ENCODE results near the gene PPFIA1. TPM values are rescaled to one million over a fixed set of nuclear protein-coding genes. Genes with fewer than 3 reads are reported as not detected.

The PPFIA1 gene
- total and polyA plus RNA-seq, 2 of the 13 experiments (the other 11 are each of a cell fraction or from before 2014, with no cell fraction given) = 29.9 to 45.2 TPM

DNA sequence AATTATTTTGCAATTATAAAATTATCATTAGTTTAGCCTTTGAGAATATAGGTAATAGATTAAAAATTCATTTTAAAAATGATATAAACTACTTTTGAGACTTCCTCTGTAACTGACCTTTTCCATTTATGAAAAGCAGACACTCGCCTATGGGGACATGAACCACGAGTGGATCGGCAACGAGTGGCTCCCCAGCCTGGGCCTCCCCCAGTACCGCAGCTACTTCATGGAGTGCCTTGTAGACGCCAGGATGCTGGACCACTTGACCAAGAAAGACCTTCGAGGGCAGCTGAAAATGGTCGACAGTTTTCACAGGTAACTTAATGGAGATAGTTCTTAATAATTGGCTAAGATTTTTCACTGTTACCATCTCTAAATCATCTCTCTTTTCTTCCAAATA lies 101.6 kb downstream of the PPFIA1 start:
- Histone ChIP-seq H3K9ac (ENCODE audit: insufficient read depth, low read depth, low read length) (no peak overlapping the region), H3K4me2 (ENCODE audit: low read depth, low read length) (no peak overlapping the region), H3K79me2 (ENCODE audit: insufficient read depth, low read length) (no peaks in the 10 kb centered on the region), H3K27ac (ENCODE audit: extremely low read length, insufficient read depth, low read length) (no peak overlapping the region), H3K27me3 (ENCODE audit: control insufficient read depth in 1 of 2, insufficient read depth in 2 of 2, low read length in 2 of 2) (no peaks in the 10 kb centered on the region), H3K9me3 (ENCODE audit: low read length) (no peaks in the 10 kb centered on the region), H3K4me1 (ENCODE audit: insufficient read depth, low read length) (no peaks in the 10 kb centered on the region), H3K36me3 (replicated peaks in 1 of 2; ENCODE audit: control insufficient read depth in 1 of 2, insufficient read depth in 2 of 2, low read length in 2 of 2) (peaks cover 19 to 50% of the 10 kb centered on the region in 2 experiments), H3K4me3 (replicated peaks in 1 of 3; ENCODE audit: insufficient read depth in 1 of 3, low read depth in 2 of 3, low read length in 3 of 3) (no peak overlapping the region), H4K20me1 (ENCODE audit: insufficient read depth, low read length) (no peaks in the 10 kb centered on the region), H2AFZ (ENCODE audit: low read length) (no peak overlapping the region)
- ChIA-PET POLR2A (no interaction called here), CTCF (ENCODE audit: low intra/inter-chr PET ratio, low total read pairs) (no interaction called here)
- intact Hi-C loops (cut with micrococcal nuclease; ENCODE audit: unreplicated experiment) (no loop called here), in situ Hi-C loops (cut with HindIII; ENCODE audit: extremely low pct_ligation_motif_present, low pct_unique_long_range_greater_than_20kb) (no loop called here)
- 98% methylated on average over 8 of the region's 8 CpGs for WGBS (ENCODE audit: low lambda C conversion rate)
- BruUV-seq (replicated peaks) = no TSS peak
- DNase-seq (ENCODE audit: low spot score) (no peak), FAIRE-seq (no peak), ATAC-seq (no peak)
- TF ChIP-seq RCOR2 (CRISPR knock-in tag; IDR thresholded peaks at IDR 0.05) (no peak), BORCS8-MEF2B (CRISPR knock-in tag; IDR thresholded peaks at IDR 0.05) (no peak), FIP1L1 (IDR thresholded peaks at IDR 0.05; ENCODE audit: borderline replicate concordance, insufficient read depth, low read depth, low read length) (no peak), CHCHD3 (CRISPR knock-in tag; IDR thresholded peaks at IDR 0.05) (no peak), ZNF746 (CRISPR knock-in tag; IDR thresholded peaks at IDR 0.05) (no peak), TAF15 (IDR thresholded peaks at IDR 0.05; ENCODE audit: low read depth, low read length, poor library complexity, severe bottlenecking) (no peak)
- TF ChIP-seq, protein P1, sequence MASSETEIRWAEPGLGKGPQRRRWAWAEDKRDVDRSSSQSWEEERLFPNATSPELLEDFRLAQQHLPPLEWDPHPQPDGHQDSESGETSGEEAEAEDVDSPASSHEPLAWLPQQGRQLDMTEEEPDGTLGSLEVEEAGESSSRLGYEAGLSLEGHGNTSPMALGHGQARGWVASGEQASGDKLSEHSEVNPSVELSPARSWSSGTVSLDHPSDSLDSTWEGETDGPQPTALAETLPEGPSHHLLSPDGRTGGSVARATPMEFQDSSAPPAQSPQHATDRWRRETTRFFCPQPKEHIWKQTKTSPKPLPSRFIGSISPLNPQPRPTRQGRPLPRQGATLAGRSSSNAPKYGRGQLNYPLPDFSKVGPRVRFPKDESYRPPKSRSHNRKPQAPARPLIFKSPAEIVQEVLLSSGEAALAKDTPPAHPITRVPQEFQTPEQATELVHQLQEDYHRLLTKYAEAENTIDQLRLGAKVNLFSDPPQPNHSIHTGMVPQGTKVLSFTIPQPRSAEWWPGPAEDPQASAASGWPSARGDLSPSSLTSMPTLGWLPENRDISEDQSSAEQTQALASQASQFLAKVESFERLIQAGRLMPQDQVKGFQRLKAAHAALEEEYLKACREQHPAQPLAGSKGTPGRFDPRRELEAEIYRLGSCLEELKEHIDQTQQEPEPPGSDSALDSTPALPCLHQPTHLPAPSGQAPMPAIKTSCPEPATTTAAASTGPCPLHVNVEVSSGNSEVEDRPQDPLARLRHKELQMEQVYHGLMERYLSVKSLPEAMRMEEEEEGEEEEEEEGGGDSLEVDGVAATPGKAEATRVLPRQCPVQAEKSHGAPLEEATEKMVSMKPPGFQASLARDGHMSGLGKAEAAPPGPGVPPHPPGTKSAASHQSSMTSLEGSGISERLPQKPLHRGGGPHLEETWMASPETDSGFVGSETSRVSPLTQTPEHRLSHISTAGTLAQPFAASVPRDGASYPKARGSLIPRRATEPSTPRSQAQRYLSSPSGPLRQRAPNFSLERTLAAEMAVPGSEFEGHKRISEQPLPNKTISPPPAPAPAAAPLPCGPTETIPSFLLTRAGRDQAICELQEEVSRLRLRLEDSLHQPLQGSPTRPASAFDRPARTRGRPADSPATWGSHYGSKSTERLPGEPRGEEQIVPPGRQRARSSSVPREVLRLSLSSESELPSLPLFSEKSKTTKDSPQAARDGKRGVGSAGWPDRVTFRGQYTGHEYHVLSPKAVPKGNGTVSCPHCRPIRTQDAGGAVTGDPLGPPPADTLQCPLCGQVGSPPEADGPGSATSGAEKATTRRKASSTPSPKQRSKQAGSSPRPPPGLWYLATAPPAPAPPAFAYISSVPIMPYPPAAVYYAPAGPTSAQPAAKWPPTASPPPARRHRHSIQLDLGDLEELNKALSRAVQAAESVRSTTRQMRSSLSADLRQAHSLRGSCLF (CRISPR knock-in tag; IDR thresholded peaks at IDR 0.05; ENCODE audit: borderline replicate concordance) = no peak

Data from HepG2 (cell line).